H9 (cell line): ENCODE data around the gene VTA1. TPM values are rescaled to one million over a fixed set of nuclear protein-coding genes. Genes with fewer than 3 reads are reported as not detected.

ENCODE experiments used
- DNase-seq: peaks from one replicate; pipeline ENCODE4 v3.0.0-alpha.2; 2017
- H2AFZ ChIP-seq: one replicate; pipeline ENCODE4 v1.6.1; 2013; ENCODE audit warnings: mild to moderate bottlenecking, low read length, control low read depth, moderate library complexity
- H2AK5ac ChIP-seq: 2 replicates; pipeline ENCODE4 v1.6.1; 2013; ENCODE audit warnings: low read length, control low read depth, mixed read lengths; ENCODE audit not compliant: insufficient read length
- H2BK120ac ChIP-seq: one replicate; pipeline ENCODE4 v1.6.1; 2013; ENCODE audit warnings: low read depth, mild to moderate bottlenecking, low read length, control low read depth, inconsistent platforms; ENCODE audit not compliant: poor library complexity, severe bottlenecking
- H2BK12ac ChIP-seq: 2 replicates; pipeline ENCODE4 v1.6.1; 2013; ENCODE audit warnings: low read length, control low read depth, mixed read lengths, low read depth; ENCODE audit not compliant: insufficient read length
- H2BK15ac ChIP-seq: 2 replicates; pipeline ENCODE4 v1.6.1; 2013; ENCODE audit warnings: low read depth, low read length, control low read depth
- H2BK20ac ChIP-seq: one replicate; pipeline ENCODE4 v1.6.1; 2013; ENCODE audit warnings: low read depth, mild to moderate bottlenecking, low read length, control low read depth, inconsistent platforms; ENCODE audit not compliant: poor library complexity, severe bottlenecking
- H2BK5ac ChIP-seq: 2 replicates; pipeline ENCODE4 v1.6.1; 2013; ENCODE audit warnings: low read length, control low read depth, mixed read lengths; ENCODE audit not compliant: insufficient read length
- H3K14ac ChIP-seq: 2 replicates; pipeline ENCODE4 v1.6.1; 2013; ENCODE audit warnings: low read length, control low read depth; ENCODE audit not compliant: insufficient read depth
- H3K18ac ChIP-seq: 2 replicates; pipeline ENCODE4 v1.6.1; 2013; ENCODE audit warnings: low read depth, mild to moderate bottlenecking, mixed read lengths, low read length, control low read depth; ENCODE audit not compliant: insufficient read length
- H3K23ac ChIP-seq: 2 replicates; pipeline ENCODE4 v1.6.1; 2013; ENCODE audit warnings: low read length, control low read depth, mixed read lengths, low read depth; ENCODE audit not compliant: insufficient read length
- H3K23me2 ChIP-seq: 2 replicates; pipeline ENCODE4 v1.6.1; 2013; ENCODE audit warnings: low read depth, mild to moderate bottlenecking, mixed read lengths, low read length, control low read depth; ENCODE audit not compliant: insufficient read length, poor library complexity, severe bottlenecking
- H3K27ac ChIP-seq: 2 replicates; pipeline ENCODE4 v1.5.1; 2013; ENCODE audit warnings: low read length, control low read depth, mixed read lengths, low read depth; ENCODE audit not compliant: insufficient read length
- H3K27me3 ChIP-seq: 2 replicates; pipeline ENCODE4 v1.6.1; 2013; ENCODE audit warnings: low read length, control low read depth, inconsistent platforms; ENCODE audit not compliant: insufficient read depth
- H3K4ac ChIP-seq: 2 replicates; pipeline ENCODE4 v1.6.1; 2013; ENCODE audit warnings: low read depth, mild to moderate bottlenecking, control low read depth, inconsistent platforms, low read length, moderate library complexity
- H3K4me1 ChIP-seq: 2 replicates; pipeline ENCODE4 v1.6.1; 2013; ENCODE audit warnings: low read length, control low read depth, inconsistent platforms; ENCODE audit not compliant: insufficient read depth
- H3K4me2 ChIP-seq: 2 replicates; pipeline ENCODE4 v1.6.1; 2013; ENCODE audit warnings: low read length, control low read depth, mixed read lengths; ENCODE audit not compliant: insufficient read length, insufficient read depth
- H3K56ac ChIP-seq: 2 replicates; pipeline ENCODE4 v1.6.1; 2013; ENCODE audit warnings: low read depth, mild to moderate bottlenecking, mixed read lengths, low read length, control low read depth; ENCODE audit not compliant: insufficient read length
- H3K79me1 ChIP-seq: 2 replicates; pipeline ENCODE4 v1.6.1; 2013; ENCODE audit warnings: low read depth, mild to moderate bottlenecking, moderate library complexity, low read length, control low read depth, inconsistent platforms; ENCODE audit not compliant: insufficient read depth, poor library complexity, severe bottlenecking
- H3K79me2 ChIP-seq: 2 replicates; pipeline ENCODE4 v1.6.1; 2013; ENCODE audit warnings: low read length, control low read depth, inconsistent platforms; ENCODE audit not compliant: insufficient read depth
- H3K9ac ChIP-seq: 2 replicates; pipeline ENCODE4 v1.6.1; 2013; ENCODE audit warnings: low read length, control low read depth, mixed read lengths; ENCODE audit not compliant: insufficient read length; ENCODE audit errors: extremely low read depth
- H3K9me3 ChIP-seq: one replicate; pipeline ENCODE4 v1.6.1; 2013; ENCODE audit warnings: low read depth, low read length, inconsistent platforms; ENCODE audit not compliant: control insufficient read depth
- H3T11ph ChIP-seq: one replicate; pipeline ENCODE4 v1.6.1; 2013; ENCODE audit warnings: mild to moderate bottlenecking, low read length, control low read depth, inconsistent platforms
- H4K20me1 ChIP-seq: one replicate; pipeline ENCODE4 v1.6.1; 2013; ENCODE audit not compliant: control insufficient read depth, insufficient read length, insufficient read depth
- H4K5ac ChIP-seq: 2 replicates; pipeline ENCODE4 v1.6.1; 2013; ENCODE audit warnings: low read depth, mild to moderate bottlenecking, mixed read lengths, low read length, control low read depth; ENCODE audit not compliant: insufficient read length
- H4K8ac ChIP-seq: replicated peaks from 2 replicates; pipeline ENCODE4 v1.6.1; 2013; ENCODE audit warnings: low read length, control low read depth, mixed read lengths, low read depth; ENCODE audit not compliant: insufficient read length
- H4K91ac ChIP-seq: 2 replicates; pipeline ENCODE4 v1.6.1; 2013; ENCODE audit warnings: low read depth, mild to moderate bottlenecking, moderate library complexity, mixed read lengths, low read length, control low read depth; ENCODE audit not compliant: insufficient read length
- H3K27ac Mint-ChIP-seq, 3 experiments: 2 replicates in 2 of 3; 3 replicates in 1 of 3; pipeline ENCODE4 v1.8.0; 2020 to 2021; ENCODE audit warnings: mixed read lengths in 3 of 3, mild to moderate bottlenecking in 1 of 3, moderate library complexity in 1 of 3
- H3K27me3 Mint-ChIP-seq: 2 replicates; pipeline ENCODE4 v1.8.0; 2021; ENCODE audit warnings: low read depth, mild to moderate bottlenecking, moderate library complexity, mixed read lengths
- H3K36me3 Mint-ChIP-seq, 3 experiments: 2 replicates in 2 of 3; 3 replicates in 1 of 3; pipeline ENCODE4 v1.8.0; 2020 to 2021; ENCODE audit warnings: low read depth in 3 of 3, mixed read lengths in 3 of 3; ENCODE audit not compliant: insufficient read depth in 1 of 3
- H3K4me1 Mint-ChIP-seq, 2 experiments: 2 replicates each; pipeline ENCODE4 v1.8.0; 2020; ENCODE audit warnings: mixed read lengths in 2 of 2
- H3K4me3 Mint-ChIP-seq, 2 experiments: 2 replicates in 1 of 2; 3 replicates in 1 of 2; pipeline ENCODE4 v1.8.0; 2020 to 2021; ENCODE audit warnings: mild to moderate bottlenecking in 2 of 2, mixed read lengths in 2 of 2, moderate library complexity in 1 of 2
- H3K9me3 Mint-ChIP-seq, 2 experiments: 2 replicates in 1 of 2; 3 replicates in 1 of 2; pipeline ENCODE4 v1.8.0; 2020; ENCODE audit warnings: mild to moderate bottlenecking in 2 of 2, mixed read lengths in 2 of 2, moderate library complexity in 1 of 2
- WGBS: extraction: QIAGEN DNeasy Blood & Tissue Kit; methylation state at CpG from one replicate; pipeline ENCODE4 v1.1.7; 2013; ENCODE audit warnings: missing lambda C conversion rate, low lambda C conversion rate, mixed read lengths; ENCODE audit not compliant: insufficient read length; ENCODE audit errors: extremely low coverage; 5-methylcytosine and 5-hydroxymethylcytosine counted together
- total RNA-seq: library from RNA; stranded (reverse); gene quantifications from 2 replicates; pipeline ENCODE4 v1.2.1, GENCODE V29; 2021
- TF ChIP-seq, protein P1 (sequence below): fragments of 200-600 bp; sonication (generic); conservative IDR thresholded peaks from 3 replicates; pipeline ENCODE4 v1.8.0; 2021; ENCODE audit warnings: antibody characterized with exemption, mild to moderate bottlenecking

The VTA1 gene
- total RNA-seq, 1 experiment from 2014 or later: 63.1 TPM

DNA sequence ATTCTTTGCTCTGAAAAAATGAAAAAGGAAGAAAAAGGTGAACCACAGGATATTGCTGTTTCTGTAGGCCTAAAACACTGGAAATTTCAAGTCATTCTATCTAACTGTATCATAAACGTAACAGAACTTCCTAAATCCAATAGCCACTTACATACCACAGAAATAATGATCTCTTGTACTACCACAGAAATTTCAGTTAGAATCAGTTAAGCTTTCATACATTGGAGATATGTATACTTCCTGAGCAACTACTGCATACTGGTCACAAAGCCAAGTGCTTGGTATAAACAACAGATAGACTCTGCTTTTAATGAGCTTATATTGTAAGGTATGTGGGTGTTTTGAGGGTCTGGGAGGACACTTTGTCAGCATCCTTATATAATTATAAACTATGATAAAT lies 38.6 kb downstream of the VTA1 start:
- Mint-ChIP-seq H3K36me3 (peaks cover 0 to 7% (median 0%) of the 10 kb centered on the region in 3 experiments; a peak in 2 of 7 replicates), H3K9me3 (no peaks in the 10 kb centered on the region), H3K27ac (no peak overlapping the region), H3K27me3 (no peaks in the 10 kb centered on the region), H3K4me3 (no peak overlapping the region), H3K4me1 (no peaks in the 10 kb centered on the region)
- Histone ChIP-seq H4K20me1 (no peaks in the 10 kb centered on the region), H4K5ac (no peak overlapping the region), H3K27ac (no peak overlapping the region), H2AK5ac (no peak overlapping the region), H2AFZ (no peak overlapping the region), H2BK20ac (no peak overlapping the region), H3K4ac (no peak overlapping the region), H3K23me2 (no peaks in the 10 kb centered on the region), H3K79me1 (no peaks in the 10 kb centered on the region), H4K8ac (no peak overlapping the region), H2BK12ac (no peak overlapping the region), H2BK120ac (no peak overlapping the region), H3K9me3 (no peaks in the 10 kb centered on the region), H2BK15ac (no peak overlapping the region), H3K56ac (no peak overlapping the region), H3K18ac (no peak overlapping the region), H3K27me3 (no peaks in the 10 kb centered on the region), H3K23ac (no peak overlapping the region), H2BK5ac (no peak overlapping the region), H3K4me1 (no peaks in the 10 kb centered on the region), H3T11ph (no peak overlapping the region), H3K9ac (no peak overlapping the region), H3K14ac (no peak overlapping the region), H3K79me2 (no peaks in the 10 kb centered on the region), H3K4me2 (no peak overlapping the region), H4K91ac (no peak overlapping the region)
- no peak for DNase-seq
- TF ChIP-seq, protein P1, sequence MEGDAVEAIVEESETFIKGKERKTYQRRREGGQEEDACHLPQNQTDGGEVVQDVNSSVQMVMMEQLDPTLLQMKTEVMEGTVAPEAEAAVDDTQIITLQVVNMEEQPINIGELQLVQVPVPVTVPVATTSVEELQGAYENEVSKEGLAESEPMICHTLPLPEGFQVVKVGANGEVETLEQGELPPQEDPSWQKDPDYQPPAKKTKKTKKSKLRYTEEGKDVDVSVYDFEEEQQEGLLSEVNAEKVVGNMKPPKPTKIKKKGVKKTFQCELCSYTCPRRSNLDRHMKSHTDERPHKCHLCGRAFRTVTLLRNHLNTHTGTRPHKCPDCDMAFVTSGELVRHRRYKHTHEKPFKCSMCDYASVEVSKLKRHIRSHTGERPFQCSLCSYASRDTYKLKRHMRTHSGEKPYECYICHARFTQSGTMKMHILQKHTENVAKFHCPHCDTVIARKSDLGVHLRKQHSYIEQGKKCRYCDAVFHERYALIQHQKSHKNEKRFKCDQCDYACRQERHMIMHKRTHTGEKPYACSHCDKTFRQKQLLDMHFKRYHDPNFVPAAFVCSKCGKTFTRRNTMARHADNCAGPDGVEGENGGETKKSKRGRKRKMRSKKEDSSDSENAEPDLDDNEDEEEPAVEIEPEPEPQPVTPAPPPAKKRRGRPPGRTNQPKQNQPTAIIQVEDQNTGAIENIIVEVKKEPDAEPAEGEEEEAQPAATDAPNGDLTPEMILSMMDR: no peak
- no CpG with 5 or more reads among the region's 1 CpG for WGBS
